H1 (cell line): ENCODE data around the gene ZNF175. TPM values are rescaled to one million over a fixed set of nuclear protein-coding genes. Genes with fewer than 3 reads are reported as not detected.

Experiments
- CTCF ChIA-PET: fragments of 300-600 bp; sonication (Branson Sonifier 250); formaldehyde crosslinking; loops from one replicate; lab custom pipeline; 2021; ENCODE audit not compliant: partially characterized antibody; lab: Charles Lee
- POLR2A ChIA-PET: fragments of 300-600 bp; sonication (Branson Sonifier 250); formaldehyde crosslinking; loops from one replicate; lab custom pipeline; 2021; ENCODE audit warnings: inconsistent platforms; ENCODE audit not compliant: partially characterized antibody; lab: Charles Lee
- DNase-seq, 2 experiments: peaks; one replicate each; pipeline versions ENCODE4 v3.0.0 to v3.0.0-alpha.2; 2010 to 2022; ENCODE audit warnings: low spot score in 2 of 2, low read depth in 1 of 2, mixed read lengths in 1 of 2
- FAIRE-seq: peaks from 2 replicates; lab custom pipeline; 2011; peaks lifted over from hg19 to GRCh38; lab: Jason Lieb, UNC
- H2AFZ ChIP-seq: 2 replicates; pipeline ENCODE4 v1.8.1; 2012; ENCODE audit warnings: low read length, inconsistent platforms
- H2AK5ac ChIP-seq: 2 replicates; pipeline ENCODE4 v1.6.1; 2013; ENCODE audit warnings: low read depth, low read length
- H2BK120ac ChIP-seq: replicated peaks from 2 replicates; pipeline ENCODE3; 2013; ENCODE audit warnings: low read depth, low read length, inconsistent platforms
- H2BK12ac ChIP-seq: 2 replicates; pipeline ENCODE4 v1.6.1; 2013; ENCODE audit warnings: low read depth, low read length
- H2BK15ac ChIP-seq: 2 replicates; pipeline ENCODE4 v1.6.1; 2013; ENCODE audit warnings: low read length
- H2BK20ac ChIP-seq: 2 replicates; pipeline ENCODE4 v1.6.1; 2013; ENCODE audit warnings: low read length
- H2BK5ac ChIP-seq: 2 replicates; pipeline ENCODE4 v1.6.1; 2013; ENCODE audit warnings: low read depth, low read length
- H3K14ac ChIP-seq: 2 replicates; pipeline ENCODE4 v1.6.1; 2013; ENCODE audit warnings: inconsistent platforms; ENCODE audit not compliant: insufficient read length
- H3K18ac ChIP-seq: 2 replicates; pipeline ENCODE4 v1.6.1; 2013; ENCODE audit warnings: low read length; ENCODE audit errors: extremely low read depth
- H3K23ac ChIP-seq: 2 replicates; pipeline ENCODE4 v1.6.1; 2013; ENCODE audit warnings: inconsistent platforms; ENCODE audit not compliant: insufficient read length
- H3K23me2 ChIP-seq: 2 replicates; pipeline ENCODE4 v1.6.1; 2013; ENCODE audit warnings: low read depth, low read length
- H3K27ac ChIP-seq: 2 replicates; pipeline ENCODE4 v1.6.1; 2011; ENCODE audit warnings: low read depth, low read length, inconsistent platforms
- H3K27me3 ChIP-seq, 4 experiments: replicated peaks in 1 of 4; 1 replicate in 1 of 4; 2 replicates in 3 of 4; pipeline versions ENCODE4 v1.6.1 to v1.8.1; 2011 to 2013; ENCODE audit warnings: low read length in 3 of 4, mild to moderate bottlenecking in 3 of 4, inconsistent platforms in 2 of 4, mixed read lengths in 2 of 4, moderate library complexity in 1 of 4; ENCODE audit not compliant: control insufficient read depth in 3 of 4, insufficient read depth in 3 of 4; ENCODE audit errors: extremely low read depth in 1 of 4
- H3K36me3 ChIP-seq, 4 experiments: 2 replicates each; pipeline versions ENCODE4 v1.6.1 to v1.8.1; 2011 to 2013; ENCODE audit warnings: mild to moderate bottlenecking in 4 of 4, low read length in 3 of 4, moderate library complexity in 2 of 4, control low read depth in 1 of 4, inconsistent platforms in 1 of 4; ENCODE audit not compliant: insufficient read depth in 4 of 4, control insufficient read depth in 2 of 4
- H3K4ac ChIP-seq: replicated peaks from 2 replicates; pipeline ENCODE3; 2013; ENCODE audit warnings: low read length, low read depth, mixed read lengths, inconsistent platforms; ENCODE audit not compliant: insufficient read length
- H3K4me1 ChIP-seq, 4 experiments: replicated peaks in 1 of 4; 1 replicate in 1 of 4; 2 replicates in 3 of 4; pipeline versions ENCODE4 v1.6.1 to v1.8.1; 2011 to 2013; ENCODE audit warnings: low read length in 3 of 4, inconsistent platforms in 2 of 4, mixed read lengths in 1 of 4; ENCODE audit not compliant: insufficient read depth in 4 of 4, control insufficient read depth in 3 of 4
- H3K4me2 ChIP-seq, 2 experiments: 2 replicates each; pipeline versions ENCODE4 v1.6.1 to v1.8.1; 2011 to 2013; ENCODE audit warnings: low read depth in 2 of 2, low read length in 2 of 2, control low read depth in 1 of 2, inconsistent platforms in 1 of 2, mild to moderate bottlenecking in 1 of 2; ENCODE audit not compliant: insufficient read depth in 1 of 2
- H3K4me3 ChIP-seq, 4 experiments: fragments of 200-600, 300-600 bp in 1 of 4; sonication (generic), shearing (Covaris generic), sonication (Bioruptor Twin) in 1 of 4; 2 replicates each; pipeline versions ENCODE4 v1.5.1 to v1.8.1; 2011 to 2016; ENCODE audit warnings: low read length in 4 of 4, low read depth in 3 of 4, control low read depth in 2 of 4, inconsistent platforms in 2 of 4, mild to moderate bottlenecking in 2 of 4, mixed read lengths in 1 of 4, moderate library complexity in 1 of 4; ENCODE audit not compliant: insufficient read depth in 2 of 4; ENCODE audit errors: extremely low read depth in 1 of 4
- H3K56ac ChIP-seq: replicated peaks from 2 replicates; pipeline ENCODE3; 2013; ENCODE audit warnings: low read depth, mild to moderate bottlenecking, mixed read lengths, low read length, inconsistent platforms; ENCODE audit not compliant: insufficient read length
- H3K79me1 ChIP-seq: 2 replicates; pipeline ENCODE4 v1.6.1; 2013; ENCODE audit warnings: low read depth, low read length, control low read depth
- H3K79me2 ChIP-seq, 2 experiments: 2 replicates each; pipeline versions ENCODE4 v1.6.1 to v1.8.1; 2012 to 2013; ENCODE audit warnings: low read length in 2 of 2, mild to moderate bottlenecking in 2 of 2, inconsistent platforms in 1 of 2; ENCODE audit not compliant: insufficient read depth in 2 of 2, control insufficient read depth in 1 of 2
- H3K9ac ChIP-seq, 4 experiments: replicated peaks in 1 of 4; 1 replicate in 1 of 4; 2 replicates in 3 of 4; pipeline versions ENCODE4 v1.6.1 to v1.8.1; 2011 to 2013; ENCODE audit warnings: low read depth in 3 of 4, low read length in 3 of 4, control low read depth in 2 of 4, mild to moderate bottlenecking in 2 of 4, moderate library complexity in 2 of 4, inconsistent platforms in 1 of 4; ENCODE audit errors: extremely low read depth in 1 of 4
- H3K9me3 ChIP-seq, 2 experiments: 2 replicates each; pipeline versions ENCODE4 v1.6.1 to v1.8.1; 2012 to 2013; ENCODE audit warnings: mild to moderate bottlenecking in 2 of 2, moderate library complexity in 2 of 2, control low read depth in 1 of 2, inconsistent platforms in 1 of 2, low read depth in 1 of 2, low read length in 1 of 2, mixed read lengths in 1 of 2; ENCODE audit not compliant: insufficient read depth in 2 of 2
- H4K20me1 ChIP-seq, 2 experiments: replicated peaks in 1 of 2; 2 replicates each; pipeline versions ENCODE3 to v1.8.1; 2011 to 2013; ENCODE audit warnings: inconsistent platforms in 2 of 2, low read length in 2 of 2, mild to moderate bottlenecking in 1 of 2; ENCODE audit not compliant: insufficient read depth in 2 of 2, control insufficient read depth in 1 of 2
- H4K5ac ChIP-seq: 2 replicates; pipeline ENCODE4 v1.6.1; 2013; ENCODE audit warnings: low read length, low read depth, mixed read lengths, inconsistent platforms; ENCODE audit not compliant: insufficient read length
- H4K8ac ChIP-seq: 2 replicates; pipeline ENCODE4 v1.8.0; 2013; ENCODE audit warnings: mild to moderate bottlenecking, moderate library complexity, low read length, inconsistent platforms; ENCODE audit not compliant: insufficient read depth; ENCODE audit errors: extremely low read depth
- H4K91ac ChIP-seq: replicated peaks from 2 replicates; pipeline ENCODE3; 2013; ENCODE audit warnings: low read length, mixed read lengths, inconsistent platforms; ENCODE audit not compliant: insufficient read length
- ASH2L ChIP-seq: fragments of 200-600, 300-600 bp; sonication (generic); IDR thresholded peaks from one replicate; pipeline ENCODE4 v1.7.1; 2017; ENCODE audit warnings: low read length
- BACH1 ChIP-seq: IDR thresholded peaks from 2 replicates; pipeline ENCODE4 v1.6.1; 2012; ENCODE audit warnings: low read length, improper control_type of control experiment
- CHD1 ChIP-seq: IDR thresholded peaks from 2 replicates; pipeline ENCODE4 v1.6.1; 2012; ENCODE audit warnings: low read depth, low read length, improper control_type of control experiment
- CTCF ChIP-seq, 3 experiments: IDR thresholded peaks; 1 replicate in 2 of 3; 2 replicates in 1 of 3; pipeline versions ENCODE4 v1.5.1 to v1.6.1; 2011; ENCODE audit warnings: low read length in 3 of 3, mild to moderate bottlenecking in 3 of 3, inconsistent platforms in 2 of 3, low read depth in 1 of 3, moderate library complexity in 1 of 3; ENCODE audit not compliant: insufficient read depth in 1 of 3; ENCODE audit errors: control extremely low read depth in 1 of 3
- JUN ChIP-seq: IDR thresholded peaks from 2 replicates; pipeline ENCODE4 v1.6.1; 2011; ENCODE audit warnings: low read depth, mild to moderate bottlenecking, improper control_type of control experiment, low read length
- NANOG ChIP-seq: IDR thresholded peaks from 2 replicates; pipeline ENCODE4 v1.6.1; 2011; ENCODE audit warnings: low read length, low read depth, mild to moderate bottlenecking, inconsistent platforms; ENCODE audit not compliant: insufficient read depth, poor library complexity, severe bottlenecking
- SAP30 ChIP-seq: fragments of 300-600 bp; sonication (generic); IDR thresholded peaks from 2 replicates; pipeline ENCODE4 v1.7.1; 2012; ENCODE audit warnings: low read length, moderate library complexity, mild to moderate bottlenecking, inconsistent platforms; ENCODE audit not compliant: insufficient read depth, insufficient replicate concordance
- SIN3A ChIP-seq, 2 experiments: IDR thresholded peaks in 1 of 2; conservative IDR thresholded peaks in 1 of 2; 2 replicates each; pipeline ENCODE4 v1.6.1; 2011 to 2012; ENCODE audit warnings: low read length in 2 of 2, improper control_type of control experiment in 1 of 2, low read depth in 1 of 2, mild to moderate bottlenecking in 1 of 2
- SP1 ChIP-seq: IDR thresholded peaks from 2 replicates; pipeline ENCODE4 v1.6.1; 2011; ENCODE audit warnings: low read depth, low read length
- SRF ChIP-seq: IDR thresholded peaks from 2 replicates; pipeline ENCODE4 v1.6.1; 2011; ENCODE audit warnings: mild to moderate bottlenecking, low read depth, low read length, moderate library complexity
- USF2 ChIP-seq: IDR thresholded peaks from 2 replicates; pipeline ENCODE4 v1.6.1; 2011; ENCODE audit warnings: low read length, improper control_type of control experiment
- WGBS, 2 experiments: shearing (Covaris generic) in 1 of 2; methylation state at CpG; one replicate each; pipeline versions ENCODE4 v1.1.6 to v1.1.7; 2013 to 2015; ENCODE audit warnings: low lambda C conversion rate in 2 of 2, mixed read lengths in 2 of 2, inconsistent platforms in 1 of 2, low coverage in 1 of 2, missing lambda C conversion rate in 1 of 2; ENCODE audit not compliant: insufficient replicate concordance in 2 of 2, insufficient coverage in 1 of 2, insufficient read length in 1 of 2; ENCODE audit errors: extremely low coverage in 1 of 2, missing lambda C conversion rate in 1 of 2; 5-methylcytosine and 5-hydroxymethylcytosine counted together
- polyA plus RNA-seq, 7 experiments: library from polyadenylated mRNA; depleted of rRNA in 3 of 7; stranded (reverse) in 5 of 7; unstranded in 2 of 7; fragments of >200 nt in 5 of 7; fragments of 200-250 nt in 2 of 7; gene quantifications; 1 replicate in 5 of 7; 2 replicates in 1 of 7; 4 replicates in 1 of 7; pipeline versions ENCODE4 v1.2.1 to v1.2.3, GENCODE V29; 2011 to 2013; ENCODE audit warnings: missing spikeins in 2 of 7, mixed read lengths in 2 of 7
- total RNA-seq: library from RNA; stranded (reverse); fragmentation: NEBNext Ultra II Directional; extraction: Animal tissue kit (Norgen Biotek cat#: 25700); gene quantifications from 2 replicates; pipeline ENCODE4 v1.2.1, GENCODE V29; 2021

ZNF175 gene
- total and polyA plus RNA-seq, 2 of the 8 experiments (the other 6 are each of a cell fraction or from before 2014, with no cell fraction given) = 1.7 to 11.1 TPM

- H2BK20ac ChIP-seq = no peak overlapping the region
- H2AFZ ChIP-seq = no peak overlapping the region
- no peak overlapping the region for H4K5ac ChIP-seq
- no peak overlapping the region for H3K56ac ChIP-seq
- H3K4me2 ChIP-seq = no peak overlapping the region
- no peaks in the 10 kb centered on the region for H3K23me2 ChIP-seq
- no peaks in the 10 kb centered on the region for H4K20me1 ChIP-seq
- H3K9ac ChIP-seq = no peak overlapping the region
- H3K4me3 ChIP-seq = no peak overlapping the region
- H2AK5ac ChIP-seq = no peak overlapping the region
- H3K27me3 ChIP-seq = no peaks in the 10 kb centered on the region
- no peaks in the 10 kb centered on the region for H3K79me1 ChIP-seq
- H4K8ac ChIP-seq = no peak overlapping the region
- ChIA-PET CTCF (interaction anchor here (1.3 kb wide), 1 partner anchor 30 kb away, joined by 4 read pairs; no protein-coding TSS in a partner anchor), POLR2A (no interaction called here)
- H3K18ac ChIP-seq = no peak overlapping the region
- H4K91ac ChIP-seq = no peak overlapping the region
- no peak overlapping the region for H2BK15ac ChIP-seq
- H3K27ac ChIP-seq = no peak overlapping the region
- H3K36me3 ChIP-seq = no peaks in the 10 kb centered on the region
- no peak overlapping the region for H3K23ac ChIP-seq
- DNase-seq (no peak), FAIRE-seq (no peak)
- no peak overlapping the region for H3K14ac ChIP-seq
- no peak overlapping the region for H2BK120ac ChIP-seq
- no peak overlapping the region for H2BK12ac ChIP-seq
- no peaks in the 10 kb centered on the region for H3K4me1 ChIP-seq
- WGBS, 2 experiments = 81% methylated on average over 6 of the region's 6 CpGs; no CpG with 5 or more reads in 1 of the 2 experiments
- peaks cover 61 to 80% of the 10 kb centered on the region in 2 experiments for H3K9me3 ChIP-seq
- H2BK5ac ChIP-seq = no peak overlapping the region
- no peak overlapping the region for H3K4ac ChIP-seq
- H3K79me2 ChIP-seq = no peaks in the 10 kb centered on the region
- TF ChIP-seq SP1 = no peak
- TF ChIP-seq SAP30 = no peak
- no peak for TF ChIP-seq ASH2L
- no peak for TF ChIP-seq USF2
- TF ChIP-seq BACH1 = no peak
- no peak for TF ChIP-seq CHD1
- TF ChIP-seq CTCF (IDR thresholded peaks at IDR 0.05; ENCODE audit: control extremely low read depth in 1 of 3, insufficient read depth in 1 of 3, low read depth in 1 of 3, low read length in 3 of 3) = no peak
- TF ChIP-seq SIN3A (conservative IDR thresholded peaks at IDR 0.05 in 1 of 2, IDR thresholded peaks at IDR 0.05 in 1 of 2; ENCODE audit: low read depth in 1 of 2, low read length in 2 of 2) = no peak
- TF ChIP-seq NANOG = no peak
- TF ChIP-seq SRF = no peak
- TF ChIP-seq JUN = no peak
Observed at GRCh38 chr19:51544038-51544437, 27.0 kb upstream of the ZNF175 start.
